Gastroesophageal sphincter (tissue), 4 donors: Measurements from ENCODE around the gene MATN3. TPM values are rescaled to one million over a fixed set of nuclear protein-coding genes. Genes with fewer than 3 reads are reported as not detected.
"Not testable (repeated sequence)": the region's sequence is repeated elsewhere in the genome, so short reads cannot be mapped to it uniquely, and the experiment has no call there.

ENCODE experiments used
- ATAC-seq: fragments of 150-250 bp; one replicate; pipeline ENCODE4 v1.9.1; 2016; ENCODE audit warnings: mild to moderate bottlenecking, moderate library complexity
- H3K27ac ChIP-seq, 4 donors: fragments of 200-600 bp; sonication (generic) in 3 of 4; 1 replicate in 3 of 4; 2 replicates in 1 of 4; pipeline ENCODE4 v1.5.1; 2016 to 2019
- H3K27me3 ChIP-seq: fragments of 200-600 bp; sonication (generic); one replicate; pipeline ENCODE4 v1.5.1; 2019
- H3K36me3 ChIP-seq, 2 donors: fragments of 200-600 bp; sonication (generic); one replicate each; pipeline ENCODE4 v1.5.1; 2019; ENCODE audit warnings: control low read depth in 1 of 2
- H3K4me1 ChIP-seq, 3 donors: fragments of 200-600 bp; sonication (generic); 1 replicate in 2 of 3; 2 replicates in 1 of 3; pipeline ENCODE4 v1.5.1; 2016 to 2019; ENCODE audit warnings: control low read depth in 2 of 3
- H3K4me3 ChIP-seq, 2 donors: fragments of 200-600 bp; sonication (generic); one replicate each; pipeline ENCODE4 v1.5.1; 2019; ENCODE audit warnings: mild to moderate bottlenecking in 1 of 2, moderate library complexity in 1 of 2
- H3K9me3 ChIP-seq, 3 donors: fragments of 200-600 bp; sonication (generic); one replicate each; pipeline ENCODE4 v1.5.1; 2017 to 2019; ENCODE audit warnings: control low read depth in 2 of 3
- EP300 ChIP-seq: sonication (generic); formaldehyde crosslinking; IDR thresholded peaks from one replicate; pipeline ENCODE4 v1.6.1; 2017; ENCODE audit warnings: antibody characterized with exemption, mild to moderate bottlenecking
- POLR2A ChIP-seq, 2 donors: fragments of 450-650 bp; IDR thresholded peaks; one replicate each; pipeline ENCODE4 v1.6.1; 2017; ENCODE audit warnings: antibody characterized with exemption in 2 of 2, mild to moderate bottlenecking in 2 of 2, moderate library complexity in 1 of 2
- POLR2AphosphoS5 ChIP-seq: sonication (generic); formaldehyde crosslinking; IDR thresholded peaks from one replicate; pipeline ENCODE4 v1.6.1; 2017; ENCODE audit warnings: antibody characterized with exemption
- WGBS, 2 donors: methylation state at CpG; one replicate each; pipeline ENCODE4 v1.1.5; 2018; ENCODE audit warnings: low coverage in 1 of 2; 5-methylcytosine and 5-hydroxymethylcytosine counted together
- total RNA-seq, 4 donors: library from RNA; depleted of rRNA; stranded (reverse); fragments of >200 nt; gene quantifications; one replicate each; pipeline ENCODE4 v1.1.0, GENCODE V29; 2016
- TF ChIP-seq, protein P1 (sequence below), 4 experiments: fragments of 200-600 bp in 2 of 4; fragments of 450-650 bp in 2 of 4; sonication (generic) in 1 of 4; IDR thresholded peaks; one replicate each; pipeline ENCODE4 v1.5.1; 2017 to 2019; ENCODE audit warnings: antibody characterized with exemption in 4 of 4, mild to moderate bottlenecking in 2 of 4, moderate library complexity in 2 of 4

The MATN3 gene
- total RNA-seq, 4 donors from 2014 or later, result 0.67 to 2.5 (median 1.0) TPM; not detected in 1

DNA sequence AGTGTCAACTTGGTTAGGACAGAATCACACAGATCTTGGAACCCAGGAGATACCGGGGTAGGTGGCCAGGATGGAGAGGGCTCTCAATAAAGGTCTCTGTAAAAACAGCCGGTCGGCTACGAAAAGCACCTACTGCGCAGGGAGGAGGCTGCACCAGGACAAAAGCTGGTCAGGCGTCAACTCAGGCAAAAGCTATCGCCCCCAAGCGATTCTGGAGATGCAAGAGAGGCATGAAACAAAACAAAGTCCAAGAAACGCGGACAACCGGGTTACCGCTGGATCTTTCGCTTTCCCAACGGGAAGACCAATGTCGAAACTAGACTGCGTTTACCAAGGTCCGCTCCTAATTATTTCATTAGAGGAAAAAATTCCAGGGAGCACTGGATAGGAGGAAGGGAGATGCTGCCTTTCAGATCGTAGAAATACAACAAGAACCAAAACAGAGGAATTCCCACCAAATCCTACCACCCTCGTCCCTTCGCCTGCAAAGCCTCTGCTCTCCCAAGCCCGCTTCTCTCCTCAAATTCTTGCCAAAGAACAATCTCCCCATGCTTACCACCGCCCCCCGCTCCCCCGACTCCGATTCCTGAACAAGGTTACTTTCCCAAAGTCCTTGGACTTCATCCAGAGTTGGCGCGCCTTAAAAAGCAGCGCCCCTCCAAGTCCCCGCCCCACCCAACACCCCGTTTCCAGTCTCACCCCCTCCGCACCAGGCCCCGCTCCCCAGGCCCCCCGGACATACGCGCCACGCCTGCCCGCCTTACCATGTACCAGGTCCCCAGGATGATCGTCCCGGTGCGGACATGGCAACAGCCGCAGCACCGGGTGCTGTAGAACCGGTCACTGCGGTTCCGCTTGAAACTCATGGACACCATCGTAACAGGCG lies 38.4 kb upstream of the MATN3 start:
- Histone ChIP-seq H3K4me3 (peak overlapping the region; percentile 64 to 91), H3K27me3 (no peaks in the 10 kb centered on the region), H3K9me3 (no peaks in the 10 kb centered on the region), H3K27ac (peak overlapping the region; percentile 92 to 98 (median 96)), H3K4me1 (peaks cover 0 to 53% (median 8%) of the 10 kb centered on the region in 3 donors), H3K36me3 (no peaks in the 10 kb centered on the region)
- no peak for ATAC-seq
- WGBS, 2 donors, result 1% methylated on average over 25 to 26 of the region's 47 CpGs
- TF ChIP-seq, protein P1, sequence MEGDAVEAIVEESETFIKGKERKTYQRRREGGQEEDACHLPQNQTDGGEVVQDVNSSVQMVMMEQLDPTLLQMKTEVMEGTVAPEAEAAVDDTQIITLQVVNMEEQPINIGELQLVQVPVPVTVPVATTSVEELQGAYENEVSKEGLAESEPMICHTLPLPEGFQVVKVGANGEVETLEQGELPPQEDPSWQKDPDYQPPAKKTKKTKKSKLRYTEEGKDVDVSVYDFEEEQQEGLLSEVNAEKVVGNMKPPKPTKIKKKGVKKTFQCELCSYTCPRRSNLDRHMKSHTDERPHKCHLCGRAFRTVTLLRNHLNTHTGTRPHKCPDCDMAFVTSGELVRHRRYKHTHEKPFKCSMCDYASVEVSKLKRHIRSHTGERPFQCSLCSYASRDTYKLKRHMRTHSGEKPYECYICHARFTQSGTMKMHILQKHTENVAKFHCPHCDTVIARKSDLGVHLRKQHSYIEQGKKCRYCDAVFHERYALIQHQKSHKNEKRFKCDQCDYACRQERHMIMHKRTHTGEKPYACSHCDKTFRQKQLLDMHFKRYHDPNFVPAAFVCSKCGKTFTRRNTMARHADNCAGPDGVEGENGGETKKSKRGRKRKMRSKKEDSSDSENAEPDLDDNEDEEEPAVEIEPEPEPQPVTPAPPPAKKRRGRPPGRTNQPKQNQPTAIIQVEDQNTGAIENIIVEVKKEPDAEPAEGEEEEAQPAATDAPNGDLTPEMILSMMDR (IDR thresholded peaks at IDR 0.05), result peak in 1 of 4 experiments; percentile 42
- TF ChIP-seq POLR2AphosphoS5 (peak; percentile 18), EP300 (no peak)

DNA sequence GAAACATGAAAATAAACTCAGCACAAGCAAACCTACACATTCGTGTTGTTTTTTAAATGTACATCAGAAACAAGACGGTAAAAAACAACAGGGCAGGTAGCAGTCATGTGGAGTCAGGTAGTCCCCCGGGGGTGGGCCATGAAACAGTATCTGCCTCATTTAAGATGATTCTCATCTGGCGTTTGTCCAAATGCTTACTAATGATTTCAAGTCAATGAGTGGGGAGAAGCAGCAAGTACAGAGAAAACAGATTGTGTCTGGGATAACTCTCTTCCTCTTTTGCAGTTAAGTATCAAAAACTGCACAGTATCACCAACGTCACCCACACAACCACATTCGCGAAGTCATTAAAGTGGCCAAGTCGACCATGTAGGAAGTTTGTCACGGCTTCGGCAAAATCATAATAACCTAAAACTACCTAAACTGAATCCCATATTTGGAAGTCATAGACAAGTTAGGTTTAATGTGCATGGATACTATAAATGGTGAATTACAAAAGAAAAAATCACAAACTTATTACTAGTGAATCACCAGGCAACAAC lies 37.7 kb upstream of the MATN3 start:
- no peak for ATAC-seq
- Histone ChIP-seq H3K4me1 (peaks cover 0 to 60% (median 11%) of the 10 kb centered on the region in 3 donors), H3K36me3 (no peaks in the 10 kb centered on the region), H3K9me3 (no peaks in the 10 kb centered on the region), H3K27me3 (no peaks in the 10 kb centered on the region), H3K4me3 (peak overlapping the region; percentile 64 to 91), H3K27ac (peak overlapping the region; percentile 92 to 98 (median 96))
- TF ChIP-seq POLR2A (IDR thresholded peaks at IDR 0.05) (no peak), POLR2AphosphoS5 (peak; percentile 7)
- 1% methylated on average over 10 of the region's 10 CpGs for WGBS, 2 donors

DNA sequence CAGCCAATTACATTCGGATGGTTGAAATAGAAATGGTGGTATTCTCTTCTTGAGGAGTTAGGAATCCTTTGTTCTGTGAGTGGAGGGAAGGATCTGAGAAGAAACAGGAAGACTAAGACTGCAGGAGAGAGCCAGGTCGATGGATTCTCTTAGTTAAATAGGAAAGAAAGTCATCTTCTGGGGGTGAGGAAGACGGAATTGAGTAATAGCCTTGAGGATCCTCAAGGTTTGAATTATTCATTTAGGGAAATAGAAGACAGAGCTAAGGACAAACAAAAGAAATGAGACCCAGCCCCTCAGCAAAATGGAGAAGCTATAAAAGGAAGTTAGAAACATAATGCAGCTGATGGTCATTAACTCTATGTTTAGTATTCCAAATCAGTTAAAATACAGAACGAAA lies 37.2 kb upstream of the MATN3 start:
- Histone ChIP-seq H3K4me3 (peak overlapping the region; percentile 64 to 91), H3K9me3 (no peaks in the 10 kb centered on the region), H3K4me1 (peaks cover 0 to 65% (median 17%) of the 10 kb centered on the region in 3 donors), H3K36me3 (no peaks in the 10 kb centered on the region), H3K27me3 (no peaks in the 10 kb centered on the region), H3K27ac (peak overlapping the region; percentile 92 to 98 (median 96))
- ATAC-seq, result no peak
- TF ChIP-seq EP300, result no peak
- no peak for TF ChIP-seq POLR2A (IDR thresholded peaks at IDR 0.05)
- TF ChIP-seq, protein P1 (IDR thresholded peaks at IDR 0.05), result no peak
- no peak for TF ChIP-seq POLR2AphosphoS5
- WGBS, 2 donors, result 0 to 3% methylated on average over 4 of the region's 4 CpGs

DNA sequence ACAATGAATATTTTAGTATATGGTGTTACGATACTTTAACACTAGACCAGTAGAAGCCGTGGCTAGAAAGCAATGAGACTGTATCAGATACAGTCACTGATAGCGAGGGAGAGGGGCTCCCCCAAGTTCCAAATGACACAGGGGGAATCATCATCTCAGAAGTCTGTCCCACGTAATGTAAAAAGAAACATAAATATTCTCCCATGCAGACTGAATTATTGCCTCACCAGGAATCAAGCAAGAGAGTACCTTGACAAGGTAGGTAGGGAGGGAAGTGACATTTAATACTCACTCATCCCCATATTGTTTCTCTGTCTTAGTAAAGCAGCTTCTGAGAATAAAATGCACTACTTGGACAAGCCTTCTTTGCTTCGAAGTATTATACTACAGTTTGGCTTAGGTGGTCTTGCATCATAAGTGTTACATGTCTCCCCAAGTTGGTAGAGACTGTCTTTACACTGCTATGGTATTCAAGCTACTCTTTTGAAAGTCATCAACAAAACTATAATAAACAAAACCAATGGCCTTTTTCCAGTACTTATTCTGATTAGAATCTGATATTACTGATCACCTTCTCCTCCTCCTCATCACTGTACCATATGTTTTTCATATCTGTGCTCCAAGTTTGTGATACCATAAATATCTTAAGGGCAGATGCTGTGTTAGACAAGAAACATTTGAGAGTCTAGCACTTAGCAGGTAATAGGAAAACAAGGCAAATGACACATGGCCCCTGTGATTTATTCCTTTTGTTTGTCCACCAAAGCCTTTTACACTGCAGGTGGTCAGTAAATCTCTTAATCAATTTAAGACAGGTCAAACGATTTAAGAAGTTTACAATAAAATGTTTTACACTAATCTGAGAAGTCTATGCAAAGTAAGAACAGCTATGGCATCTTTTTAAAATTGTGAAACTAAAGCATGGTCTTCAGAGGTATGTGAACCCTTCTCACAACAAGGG lies 36.3 kb upstream of the MATN3 start:
- peak overlapping the region; percentile 92 to 98 (median 96) for H3K27ac ChIP-seq
- 23 to 31% methylated on average over 6 of the region's 6 CpGs for WGBS, 2 donors
- H3K9me3 ChIP-seq, result no peaks in the 10 kb centered on the region
- H3K36me3 ChIP-seq, result no peaks in the 10 kb centered on the region
- H3K27me3 ChIP-seq, result no peaks in the 10 kb centered on the region
- peaks cover 7 to 74% (median 23%) of the 10 kb centered on the region in 3 donors for H3K4me1 ChIP-seq
- peak overlapping the region; percentile 14 to 91 for H3K4me3 ChIP-seq
- TF ChIP-seq, protein P1 (IDR thresholded peaks at IDR 0.05), result no peak
- TF ChIP-seq POLR2A (IDR thresholded peaks at IDR 0.05) (no peak), EP300 (no peak), POLR2AphosphoS5 (no peak)
- ATAC-seq, result no peak

DNA sequence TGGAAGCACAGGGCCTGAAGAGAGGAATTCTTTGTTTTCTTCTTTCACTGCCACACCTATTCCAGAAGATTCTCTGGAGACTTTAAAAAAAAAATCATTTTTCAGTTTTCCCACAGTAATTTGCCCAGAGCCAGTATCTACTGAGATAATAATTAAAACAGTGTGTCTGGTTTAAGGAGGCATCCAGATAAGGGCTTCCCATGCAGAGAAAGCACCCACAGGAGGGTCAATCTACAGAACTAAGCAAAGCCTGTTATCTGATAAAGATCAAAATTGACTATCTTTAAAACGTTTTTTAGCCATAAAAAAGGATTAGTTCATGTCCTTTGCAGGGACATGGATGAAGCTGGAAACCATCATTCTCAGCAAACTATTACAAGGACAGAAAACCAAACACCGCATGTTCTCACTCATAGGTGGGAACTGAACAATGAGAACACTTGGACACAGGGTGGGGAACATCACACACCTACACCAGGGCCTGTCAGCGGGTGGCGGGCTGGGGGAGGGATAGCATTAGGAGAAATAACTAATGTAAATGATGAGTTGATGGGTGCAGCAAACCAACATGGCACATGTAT lies 33.3 kb upstream of the MATN3 start:
- WGBS, 2 donors, result 42 to 62% methylated on average over 2 to 4 of the region's 4 CpGs
- Histone ChIP-seq H3K27ac (peak overlapping the region in 2 of 4 donors; percentile 8 to 26), H3K4me1 (peaks cover 7 to 91% (median 33%) of the 10 kb centered on the region in 3 donors)
- ATAC-seq, H3K36me3 ChIP-seq, H3K27me3 ChIP-seq, H3K9me3 ChIP-seq, H3K4me3 ChIP-seq: not testable (repeated sequence)
